ENCODE results near the gene CDH13.

- TF ChIP-seq CTCF (IDR thresholded peaks at IDR 0.05; ENCODE audit: extremely low read depth in 1 of 2, insufficient read depth in 1 of 2, low read depth in 1 of 2, low read length in 2 of 2) (no peak), EZH2 (IDR thresholded peaks at IDR 0.05; ENCODE audit: borderline replicate concordance, low read depth, low read length, severe bottlenecking) (no peak), JUN (IDR thresholded peaks at IDR 0.05; ENCODE audit: borderline replicate concordance, insufficient read depth, insufficient read length, low read depth) (no peak), MAX (IDR thresholded peaks at IDR 0.05; ENCODE audit: insufficient read depth, insufficient read length) (no peak), POLR2A (IDR thresholded peaks at IDR 0.05; ENCODE audit: low read depth, low read length) (no peak), POLR2AphosphoS5 (IDR thresholded peaks at IDR 0.05; ENCODE audit: insufficient read depth, low read depth, low read length) (no peak), MYC (IDR thresholded peaks at IDR 0.05; ENCODE audit: low read depth, low read length) (no peak), GATA2 (IDR thresholded peaks at IDR 0.05; ENCODE audit: insufficient read depth, insufficient read length, low read depth, low read length) (no peak)
Observed at GRCh38 chr16:82699260-82699659, 72.5 kb downstream of the CDH13 start.

All from endothelial cell of umbilical vein (primary cell).